Naive thymus-derived CD4-positive, alpha-beta T cell (primary cell): Measurements from ENCODE around the gene ANKHD1. TPM values are rescaled to one million over a fixed set of nuclear protein-coding genes. Genes with fewer than 3 reads are reported as not detected.

Experiments used
- ATAC-seq: fragments of 150-1000 bp; cut with Tn5 transposase; 2 replicates; pipeline ENCODE4 v1.10.0; 2021; ENCODE audit warnings: mild to moderate bottlenecking, moderate library complexity
- CTCF ChIA-PET: fragments of 350-600 bp; sonication (Branson Sonifier 250); formaldehyde crosslinking; loops from one replicate; lab custom pipeline; 2021; ENCODE audit warnings: antibody characterized with exemption; lab: Charles Lee
- POLR2A ChIA-PET: fragments of 350-600 bp; sonication (Branson Sonifier 250); formaldehyde crosslinking; loops from one replicate; lab custom pipeline; 2021; ENCODE audit warnings: antibody characterized with exemption, inconsistent platforms; lab: Charles Lee
- DNase-seq, 9 donors: peaks; one replicate each; pipeline versions ENCODE4 v3.0.0 to v3.0.0-alpha.2; 2020 to 2022; ENCODE audit warnings: mixed read lengths in 1 of 9
- H3K27ac ChIP-seq: one replicate; pipeline ENCODE4 v1.7.0; 2013; ENCODE audit warnings: mild to moderate bottlenecking, low read depth, low read length, moderate library complexity
- H3K27me3 ChIP-seq, 2 donors: one replicate each; pipeline ENCODE4 v1.7.0; 2013; ENCODE audit warnings: low read length in 2 of 2, mild to moderate bottlenecking in 2 of 2, moderate library complexity in 2 of 2; ENCODE audit not compliant: control insufficient read depth in 2 of 2, insufficient read depth in 2 of 2
- H3K36me3 ChIP-seq, 3 experiments: 1 replicate in 2 of 3; 2 replicates in 1 of 3; pipeline ENCODE4 v1.7.0; 2013; ENCODE audit warnings: low read length in 3 of 3, mild to moderate bottlenecking in 3 of 3, moderate library complexity in 1 of 3; ENCODE audit not compliant: insufficient read depth in 3 of 3, control insufficient read depth in 2 of 3
- H3K4me1 ChIP-seq, 2 donors: one replicate each; pipeline ENCODE4 v1.7.0; 2013; ENCODE audit warnings: low read length in 2 of 2, mild to moderate bottlenecking in 2 of 2, moderate library complexity in 1 of 2; ENCODE audit not compliant: control insufficient read depth in 2 of 2, insufficient read depth in 2 of 2
- H3K4me3 ChIP-seq: 2 replicates; pipeline ENCODE4 v1.7.0; 2013; ENCODE audit warnings: mild to moderate bottlenecking, low read length
- H3K9me3 ChIP-seq, 3 experiments: 1 replicate in 2 of 3; 2 replicates in 1 of 3; pipeline ENCODE4 v1.7.0; 2013; ENCODE audit warnings: low read length in 3 of 3; ENCODE audit not compliant: control insufficient read depth in 2 of 3
- H3K27ac Mint-ChIP-seq, 9 donors: one replicate each; pipeline ENCODE4 v1.8.0; 2020 to 2022; ENCODE audit warnings: mixed read lengths in 9 of 9, mild to moderate bottlenecking in 8 of 9, moderate library complexity in 5 of 9, inconsistent platforms in 2 of 9
- H3K27me3 Mint-ChIP-seq, 5 donors: one replicate each; pipeline ENCODE4 v1.8.0; 2021 to 2022; ENCODE audit warnings: mixed read lengths in 5 of 5, mild to moderate bottlenecking in 1 of 5
- H3K36me3 Mint-ChIP-seq, 5 donors: one replicate each; pipeline ENCODE4 v1.8.0; 2020 to 2022; ENCODE audit warnings: mixed read lengths in 5 of 5, mild to moderate bottlenecking in 3 of 5, inconsistent platforms in 1 of 5
- H3K4me1 Mint-ChIP-seq, 7 donors: one replicate each; pipeline ENCODE4 v1.8.0; 2020 to 2022; ENCODE audit warnings: mixed read lengths in 7 of 7, mild to moderate bottlenecking in 3 of 7, inconsistent platforms in 1 of 7
- H3K4me3 Mint-ChIP-seq, 10 donors: one replicate each; pipeline ENCODE4 v1.8.0; 2020 to 2022; ENCODE audit warnings: mild to moderate bottlenecking in 10 of 10, mixed read lengths in 10 of 10, moderate library complexity in 6 of 10, inconsistent platforms in 2 of 10
- H3K9me3 Mint-ChIP-seq, 11 donors: one replicate each; pipeline ENCODE4 v1.8.0; 2020 to 2022; ENCODE audit warnings: mixed read lengths in 11 of 11, mild to moderate bottlenecking in 4 of 11, inconsistent platforms in 1 of 11, moderate library complexity in 1 of 11
- intact Hi-C, 2 donors: fragments of 100-400 bp; cut with micrococcal nuclease; formaldehyde crosslinking; loops; one replicate each; pipeline ENCODE4 v1.15.1; 2023
- polyA plus RNA-seq, 2 donors: library from polyadenylated mRNA; unstranded; fragments of 300-500 nt; fragmentation: Illumina TruSeq; gene quantifications; one replicate each; pipeline ENCODE4 v1.2.3, GENCODE V29; 2021
- total RNA-seq, 6 experiments: library from RNA in 5 of 6; stranded (reverse) in 5 of 6; gene quantifications; 1 replicate in 5 of 6; 2 replicates in 1 of 6; pipeline ENCODE4 v1.2.3 and lab custom pipeline; 2021 to 2026

ANKHD1 gene
- total and polyA plus RNA-seq, 7 experiments from 2014 or later = 63.1 to 240 (median 203) TPM

- Histone ChIP-seq H3K27me3 (no peaks in the 10 kb centered on the region), H3K36me3 (peaks cover 0 to 35% (median 0%) of the 10 kb centered on the region in 3 experiments), H3K4me3 (no peak overlapping the region), H3K27ac (peak overlapping the region; percentile 94), H3K4me1 (peaks cover 28 to 30% of the 10 kb centered on the region in 2 donors), H3K9me3 (no peaks in the 10 kb centered on the region)
- intact Hi-C loops = loop anchor here (2.0 to 10.0 kb wide), 3 partner anchors 263 to 1161 kb away; partner anchors contain the start of genes DIAPH1 (in 2 of the 2), PFDN1 (in 2 of the 2) and SPATA24 (in 1 of the 2)
- H3K4me1 Mint-ChIP-seq = peaks cover 33 to 86% (median 69%) of the 10 kb centered on the region in 7 donors
- POLR2A ChIA-PET = interaction anchor here (0.7 to 16.3 kb wide), 10 partner anchors 8 to 164 kb away, joined by 3 to 248 read pairs (median 6); partner anchors contain the start of genes ANKHD1, CD14, EIF4EBP3 and IK
- CTCF ChIA-PET = interaction anchor here (0.5 to 1.1 kb wide), 2 partner anchors 19 to 54 kb away, joined by 3 to 6 read pairs; partner anchors contain the start of gene EIF4EBP3
- H3K36me3 Mint-ChIP-seq = peaks cover 3 to 32% (median 12%) of the 10 kb centered on the region in 5 donors
- no peaks in the 10 kb centered on the region for H3K9me3 Mint-ChIP-seq
- H3K27me3 Mint-ChIP-seq = no peaks in the 10 kb centered on the region
- H3K4me3 Mint-ChIP-seq = peak overlapping the region; percentile 91 to 96 (median 94)
- ATAC-seq = no peak
- H3K27ac Mint-ChIP-seq = peak overlapping the region; percentile 92 to 99 (median 96)
- no peak for DNase-seq
Measured at GRCh38 chr5:140565780-140566095, 164.1 kb downstream of the ANKHD1 start.

- H3K36me3 Mint-ChIP-seq = peaks cover 3 to 36% (median 12%) of the 10 kb centered on the region in 5 donors
- ChIA-PET POLR2A (interaction anchor here (1.1 to 16.3 kb wide), 7 partner anchors 10 to 165 kb away, joined by 3 to 248 read pairs (median 7); partner anchors contain the start of genes ANKHD1, EIF4EBP3, IK and NDUFA2), CTCF (interaction anchor here (0.7 to 1.1 kb wide), 2 partner anchors 19 to 73 kb away, joined by 3 read pairs; partner anchors contain the start of gene EIF4EBP3)
- no peak for DNase-seq
- peaks cover 0 to 35% (median 0%) of the 10 kb centered on the region in 3 experiments for H3K36me3 ChIP-seq
- peak overlapping the region in 8 of 10 donors; percentile 19 to 96 (median 47) for H3K4me3 Mint-ChIP-seq
- no peaks in the 10 kb centered on the region for H3K27me3 ChIP-seq
- intact Hi-C loops = loop anchor here (10.0 kb wide), 1 partner anchor 1048 kb away; the partner anchor contains the start of gene DIAPH1 (in 2 of the 2)
- ATAC-seq = no peak
- H3K27me3 Mint-ChIP-seq = no peaks in the 10 kb centered on the region
- no peak overlapping the region for H3K27ac ChIP-seq
- H3K4me1 ChIP-seq = peaks cover 28 to 30% of the 10 kb centered on the region in 2 donors
- no peaks in the 10 kb centered on the region for H3K9me3 Mint-ChIP-seq
- H3K4me3 ChIP-seq = no peak overlapping the region
- H3K27ac Mint-ChIP-seq = peak overlapping the region in 8 of 9 donors; percentile 31 to 96 (median 57)
- H3K9me3 ChIP-seq = no peaks in the 10 kb centered on the region
- H3K4me1 Mint-ChIP-seq = peaks cover 33 to 86% (median 74%) of the 10 kb centered on the region in 7 donors
Measured at GRCh38 chr5:140566665-140567064, 165.0 kb downstream of the ANKHD1 start.

- Mint-ChIP-seq H3K36me3 (peaks cover 3 to 36% (median 12%) of the 10 kb centered on the region in 5 donors), H3K27me3 (no peaks in the 10 kb centered on the region), H3K4me1 (peaks cover 33 to 86% (median 74%) of the 10 kb centered on the region in 7 donors), H3K27ac (peak overlapping the region; percentile 31 to 99 (median 78)), H3K9me3 (no peaks in the 10 kb centered on the region), H3K4me3 (peak overlapping the region in 8 of 10 donors; percentile 17 to 96 (median 44))
- Histone ChIP-seq H3K27me3 (no peaks in the 10 kb centered on the region), H3K36me3 (peaks cover 0 to 30% (median 0%) of the 10 kb centered on the region in 3 experiments), H3K27ac (no peak overlapping the region), H3K4me3 (no peak overlapping the region), H3K4me1 (peaks cover 28 to 30% of the 10 kb centered on the region in 2 donors), H3K9me3 (no peaks in the 10 kb centered on the region)
- no peak for DNase-seq
- intact Hi-C loops = loop anchor here (10.0 kb wide), 1 partner anchor 1048 kb away; the partner anchor contains the start of gene DIAPH1 (in 2 of the 2)
- POLR2A ChIA-PET = interaction anchor here (1.1 to 16.3 kb wide), 7 partner anchors 10 to 80 kb away, joined by 3 to 248 read pairs (median 4); partner anchors contain the start of genes CD14, EIF4EBP3, IK and NDUFA2
- CTCF ChIA-PET = no interaction called here
- ATAC-seq = no peak
Measured at GRCh38 chr5:140567136-140567818, 165.6 kb downstream of the ANKHD1 start.

GRCh38 chr5:140567871-140568270, 166.2 kb downstream of the ANKHD1 start:
- Mint-ChIP-seq H3K36me3 (peaks cover 3 to 36% (median 12%) of the 10 kb centered on the region in 5 donors), H3K4me1 (peaks cover 33 to 81% (median 68%) of the 10 kb centered on the region in 7 donors), H3K27ac (peak overlapping the region in 7 of 9 donors; percentile 31 to 99 (median 96)), H3K4me3 (peak overlapping the region in 2 of 10 donors; percentile 15 to 73), H3K27me3 (no peaks in the 10 kb centered on the region), H3K9me3 (no peaks in the 10 kb centered on the region)
- intact Hi-C loops = loop anchor here (10.0 kb wide), 1 partner anchor 1047 kb away; the partner anchor contains the start of gene DIAPH1 (in 2 of the 2)
- Histone ChIP-seq H3K4me1 (peaks cover 28 to 30% of the 10 kb centered on the region in 2 donors), H3K27ac (no peak overlapping the region), H3K27me3 (no peaks in the 10 kb centered on the region), H3K9me3 (no peaks in the 10 kb centered on the region), H3K4me3 (no peak overlapping the region), H3K36me3 (peaks cover 0 to 30% (median 0%) of the 10 kb centered on the region in 3 experiments)
- ChIA-PET POLR2A (interaction anchor here (1.2 to 16.3 kb wide), 4 partner anchors 10 to 75 kb away, joined by 4 to 248 read pairs (median 6); partner anchors contain the start of genes CD14, EIF4EBP3 and SRA1), CTCF (no interaction called here)
- DNase-seq (no peak), ATAC-seq (no peak)

GRCh38 chr5:140568443-140569063, 166.9 kb downstream of the ANKHD1 start:
- H3K4me1 ChIP-seq = peaks cover 21 to 27% of the 10 kb centered on the region in 2 donors
- H3K9me3 ChIP-seq = no peaks in the 10 kb centered on the region
- no peak for ATAC-seq
- Mint-ChIP-seq H3K4me1 (peaks cover 33 to 74% (median 63%) of the 10 kb centered on the region in 7 donors), H3K9me3 (no peaks in the 10 kb centered on the region), H3K4me3 (peak overlapping the region; percentile 21 to 87 (median 82)), H3K27me3 (no peaks in the 10 kb centered on the region), H3K36me3 (peaks cover 8 to 36% (median 16%) of the 10 kb centered on the region in 5 donors), H3K27ac (peak overlapping the region; percentile 96 to 99 (median 98))
- H3K27ac ChIP-seq = peak overlapping the region; percentile 83
- CTCF ChIA-PET = no interaction called here
- no peak for DNase-seq
- intact Hi-C loops = loop anchor here (10.0 kb wide), 1 partner anchor 1046 kb away; the partner anchor contains the start of gene DIAPH1 (in 2 of the 2)
- peaks cover 0 to 30% (median 0%) of the 10 kb centered on the region in 3 experiments for H3K36me3 ChIP-seq
- no peaks in the 10 kb centered on the region for H3K27me3 ChIP-seq
- H3K4me3 ChIP-seq = peak overlapping the region; percentile 9
- POLR2A ChIA-PET = interaction anchor here (0.8 to 16.3 kb wide), 6 partner anchors 11 to 167 kb away, joined by 3 to 248 read pairs (median 4); partner anchors contain the start of genes CD14, EIF4EBP3, IK and NDUFA2
